HEK293T (cell line): ENCODE results near the gene CCNY.

Experiments used
- CTCF ChIA-PET: fragments of 350-600 bp; formaldehyde crosslinking; extraction: SDS; loops from one replicate; lab custom pipeline; 2021; ENCODE audit warnings: antibody characterized with exemption, inconsistent platforms; lab: Yijun Ruan, JAX
- POLR2A ChIA-PET: fragments of 350-600 bp; formaldehyde crosslinking; extraction: SDS; loops from one replicate; lab custom pipeline; 2020; ENCODE audit warnings: antibody characterized with exemption, inconsistent platforms; lab: Yijun Ruan, JAX
- DNase-seq: peaks from one replicate; pipeline ENCODE4 v3.0.0; 2012; ENCODE audit warnings: mixed read lengths; ENCODE audit errors: extremely low spot score
- ARNT ChIP-seq: fragments of 450-650 bp; IDR thresholded peaks from 2 replicates; pipeline ENCODE4 v1.6.1; 2017; ENCODE audit warnings: mild to moderate bottlenecking
- BHLHE40 ChIP-seq: fragments of 450-650 bp; IDR thresholded peaks from 2 replicates; pipeline ENCODE4 v1.6.1; 2016; ENCODE audit warnings: mild to moderate bottlenecking, moderate library complexity, borderline replicate concordance
- CTBP1 ChIP-seq: fragments of 450-650 bp; IDR thresholded peaks from 2 replicates; pipeline ENCODE4 v1.6.1; 2016; ENCODE audit warnings: borderline replicate concordance
- ELF4 ChIP-seq: fragments of 450-650 bp; IDR thresholded peaks from 2 replicates; pipeline ENCODE4 v1.6.1; 2017; ENCODE audit warnings: antibody characterized with exemption
- FOXA1 ChIP-seq: fragments of 450-650 bp; IDR thresholded peaks from 2 replicates; pipeline ENCODE4 v1.6.1; 2016; ENCODE audit warnings: mild to moderate bottlenecking
- FOXK2 ChIP-seq: fragments of 450-650 bp; IDR thresholded peaks from 2 replicates; pipeline ENCODE4 v1.6.1; 2016; ENCODE audit warnings: mild to moderate bottlenecking
- FOXM1 ChIP-seq: fragments of 450-650 bp; IDR thresholded peaks from 2 replicates; pipeline ENCODE4 v1.6.1; 2017; ENCODE audit warnings: mild to moderate bottlenecking, borderline replicate concordance
- HDGF ChIP-seq: fragments of 450-650 bp; IDR thresholded peaks from 2 replicates; pipeline ENCODE4 v1.6.1; 2017; ENCODE audit warnings: antibody characterized with exemption, borderline replicate concordance
- L3MBTL2 ChIP-seq: fragments of 450-650 bp; conservative IDR thresholded peaks from 2 replicates; pipeline ENCODE4 v1.6.1; 2016; ENCODE audit warnings: mild to moderate bottlenecking
- LEF1 ChIP-seq: fragments of 450-650 bp; IDR thresholded peaks from 2 replicates; pipeline ENCODE4 v1.6.1; 2017; ENCODE audit warnings: mild to moderate bottlenecking, borderline replicate concordance
- NFRKB ChIP-seq: fragments of 450-650 bp; IDR thresholded peaks from 2 replicates; pipeline ENCODE4 v1.6.1; 2016; ENCODE audit warnings: mild to moderate bottlenecking, moderate library complexity
- PKNOX1 ChIP-seq: fragments of 450-650 bp; IDR thresholded peaks from 2 replicates; pipeline ENCODE4 v1.6.1; 2016
- SP1 ChIP-seq: fragments of 450-650 bp; IDR thresholded peaks from 2 replicates; pipeline ENCODE4 v1.6.1; 2017
- SUZ12 ChIP-seq: fragments of 450-650 bp; IDR thresholded peaks from 2 replicates; pipeline ENCODE4 v1.6.1; 2016; ENCODE audit warnings: mild to moderate bottlenecking
- TARDBP ChIP-seq: fragments of 450-650 bp; IDR thresholded peaks from 2 replicates; pipeline ENCODE4 v1.6.1; 2016
- ZNF384 ChIP-seq: fragments of 450-650 bp; IDR thresholded peaks from 2 replicates; pipeline ENCODE4 v1.6.1; 2016

CCNY gene

DNA sequence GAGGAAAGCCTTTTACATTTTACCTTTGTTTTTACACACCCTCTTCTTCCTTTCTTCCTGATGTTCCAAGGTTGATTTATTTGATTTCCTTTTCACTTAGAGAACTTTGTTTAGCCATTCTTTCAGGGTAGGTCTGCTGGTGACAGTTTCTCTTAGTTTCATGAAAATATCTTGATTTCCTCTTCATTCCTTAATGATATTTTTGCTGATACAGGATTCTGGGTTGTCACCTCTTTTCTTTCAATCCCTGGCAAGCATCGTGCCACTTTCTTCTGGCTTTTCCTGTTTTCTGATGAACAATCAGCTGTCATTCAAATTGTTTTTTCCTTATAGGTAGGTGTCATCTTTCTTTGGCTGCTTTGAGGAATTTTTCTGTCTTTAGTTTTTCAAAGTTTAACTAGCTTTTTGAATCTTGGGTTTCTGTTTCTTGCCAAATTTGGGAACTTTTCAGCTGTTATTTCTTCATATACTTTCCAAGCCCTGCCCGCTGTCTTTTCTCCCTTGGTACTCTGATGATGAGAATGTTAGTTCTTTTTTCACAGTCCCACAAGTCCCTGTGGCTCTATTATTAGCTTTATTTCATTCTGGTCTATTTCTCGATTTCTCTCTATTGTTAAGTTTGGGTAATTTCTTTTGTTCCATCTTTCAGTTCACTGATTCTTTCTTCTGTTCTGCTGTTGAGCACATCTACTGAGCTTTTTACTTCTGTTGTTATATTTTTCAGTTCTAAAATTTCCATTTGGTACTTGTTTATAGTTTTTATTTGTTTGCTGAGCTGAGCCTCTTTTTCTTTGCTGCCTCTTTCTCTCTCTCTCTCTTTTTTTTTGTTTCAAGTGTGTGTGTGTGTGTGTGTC lies 102.6 kb downstream of the CCNY start:
- ChIA-PET CTCF (interaction anchor here (0.6 kb wide), 2 partner anchors 14 to 172 kb away, joined by 3 read pairs; no protein-coding TSS in a partner anchor), POLR2A (no interaction called here)
- TF ChIP-seq ARNT (no peak), PKNOX1 (no peak), FOXA1 (no peak), NFRKB (no peak), BHLHE40 (no peak), ZNF384 (no peak), CTBP1 (no peak), ELF4 (no peak), HDGF (no peak), FOXM1 (no peak), TARDBP (no peak), LEF1 (no peak), FOXK2 (no peak), SP1 (no peak), SUZ12 (no peak), L3MBTL2 (no peak)
- DNase-seq, result no peak

- DNase-seq, result no peak
- no peak for TF ChIP-seq L3MBTL2
- no peak for TF ChIP-seq FOXA1
- no peak for TF ChIP-seq HDGF
- no peak for TF ChIP-seq PKNOX1
- CTCF ChIA-PET, result no interaction called here
- POLR2A ChIA-PET, result no interaction called here
These were observed 103.7 kb downstream of the CCNY start for GRCh38 chr10:35440016-35440415.

DNA sequence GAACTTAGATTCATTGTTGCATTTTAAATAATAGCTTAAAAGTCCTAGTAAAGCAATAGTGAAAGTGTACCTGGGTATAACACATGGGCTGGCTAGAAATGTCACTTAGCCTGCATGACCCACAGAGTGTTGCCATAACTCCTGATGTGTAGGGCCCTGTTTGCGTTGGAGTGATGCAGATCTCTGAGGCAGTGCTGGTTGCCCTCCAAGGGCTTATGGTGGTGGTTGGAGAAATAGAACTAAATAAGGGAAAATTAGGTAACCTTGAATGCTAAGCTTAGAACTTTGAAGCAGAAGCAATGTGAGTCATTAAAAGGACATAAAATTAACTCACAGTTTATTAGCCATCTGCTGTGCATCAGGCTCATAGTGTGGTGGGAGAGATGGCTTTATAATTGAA lies 105.7 kb downstream of the CCNY start:
- TF ChIP-seq FOXA1 (no peak), PKNOX1 (no peak), HDGF (no peak), SUZ12 (no peak), LEF1 (no peak), FOXK2 (no peak), ARNT (no peak), TARDBP (no peak), ZNF384 (no peak), ELF4 (no peak), FOXM1 (no peak), L3MBTL2 (no peak), SP1 (no peak), NFRKB (no peak), CTBP1 (no peak)
- DNase-seq, result no peak
- ChIA-PET POLR2A (no interaction called here), CTCF (interaction anchor here (0.6 kb wide), 1 partner anchor 329 kb away, joined by 3 read pairs; no protein-coding TSS in a partner anchor)

DNA sequence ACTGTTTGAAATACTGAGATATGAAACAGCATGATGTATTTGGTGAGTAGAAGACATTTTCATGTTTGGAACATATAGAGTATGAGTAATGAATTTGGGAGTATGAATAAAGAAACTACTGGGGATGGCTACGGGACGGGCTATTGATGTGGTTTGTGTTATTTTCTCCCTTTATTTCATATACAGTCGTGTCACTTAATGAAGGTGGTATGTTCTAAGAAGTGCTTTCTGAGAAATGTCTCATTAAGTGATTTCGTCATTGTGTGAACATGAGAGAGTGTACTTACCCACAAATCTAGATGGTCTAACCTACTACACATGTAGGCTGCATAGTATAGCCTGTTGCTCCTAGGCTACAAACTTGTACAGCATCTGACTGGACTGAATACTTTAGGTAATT lies 106.3 kb downstream of the CCNY start:
- no peak for TF ChIP-seq FOXA1
- TF ChIP-seq ELF4, result no peak
- CTCF ChIA-PET, result no interaction called here
- DNase-seq, result no peak
- POLR2A ChIA-PET, result no interaction called here

GRCh38 chr10:35443858-35444257 lies 107.5 kb downstream of the CCNY start:
- TF ChIP-seq PKNOX1 (no peak), FOXA1 (no peak)
- CTCF ChIA-PET, result no interaction called here
- no peak for DNase-seq
- POLR2A ChIA-PET, result no interaction called here

GRCh38 chr10:35445150-35445884 lies 109.0 kb downstream of the CCNY start:
- ChIA-PET CTCF (no interaction called here), POLR2A (no interaction called here)
- no peak for DNase-seq
- no peak for TF ChIP-seq FOXM1
- no peak for TF ChIP-seq SP1
- TF ChIP-seq FOXA1, result no peak
- TF ChIP-seq TARDBP, result no peak
- TF ChIP-seq SUZ12, result no peak
- TF ChIP-seq LEF1, result no peak
- TF ChIP-seq FOXK2, result no peak
- TF ChIP-seq L3MBTL2, result no peak
- no peak for TF ChIP-seq ELF4
- no peak for TF ChIP-seq PKNOX1
- no peak for TF ChIP-seq CTBP1
- TF ChIP-seq ZNF384, result no peak
- TF ChIP-seq NFRKB, result no peak
- no peak for TF ChIP-seq ARNT
- no peak for TF ChIP-seq BHLHE40
